NCI-H2196 treated with DMSO at 0.1 percent for 48 hours (cell line): ENCODE data around the gene PTPN13.

Experiments used
- DNase-seq: peaks from one replicate; lab custom pipeline; 2025; ENCODE audit not compliant: unreplicated experiment; lab: John Stamatoyannopoulos, UW

Gene PTPN13

GRCh38 chr4:86592553-86593249, 1.4 kb upstream of the PTPN13 start:
- DNase-seq: no peak

DNA sequence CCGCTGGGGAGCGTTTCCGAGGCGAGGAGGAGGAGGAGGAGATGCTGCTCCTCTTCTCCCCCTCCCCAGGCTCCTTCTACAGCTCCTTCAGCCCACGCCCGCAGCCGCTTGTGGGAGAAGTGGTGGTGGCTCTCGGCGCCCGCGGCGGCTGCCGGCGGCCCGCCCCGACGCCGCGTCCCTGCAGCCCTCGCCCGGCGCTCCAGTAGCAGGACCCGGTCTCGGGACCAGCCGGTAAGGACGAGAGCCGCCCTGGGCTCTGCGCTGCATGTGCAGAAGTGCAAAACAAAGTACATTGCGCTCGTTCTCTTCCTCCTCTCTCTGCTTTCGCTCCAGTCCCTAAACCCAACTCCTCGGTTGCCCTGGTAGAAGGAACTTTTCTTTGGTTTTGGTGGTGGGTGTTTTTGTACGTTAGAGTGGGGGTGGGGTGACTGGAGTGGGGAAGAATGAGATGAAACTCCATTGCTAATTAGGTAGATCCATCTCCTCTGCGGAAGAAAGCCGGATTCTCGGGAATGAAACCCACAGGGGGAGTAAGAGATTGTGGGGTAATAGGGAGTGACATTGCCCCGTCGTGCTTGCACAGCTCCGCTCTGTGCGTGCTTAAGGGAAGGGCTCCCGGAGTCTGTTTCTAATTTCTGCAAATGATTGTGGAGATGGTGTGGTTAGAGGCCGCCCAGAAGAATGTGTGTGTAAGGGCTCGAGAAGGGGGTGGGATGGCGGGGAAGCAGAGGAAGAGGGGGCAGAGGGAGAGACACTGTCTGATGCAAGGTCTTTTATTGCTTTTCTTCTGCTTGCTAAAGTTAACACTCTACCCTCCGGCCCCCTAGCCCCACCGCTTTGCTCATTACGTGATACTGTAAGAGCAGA, 677 bp downstream of the PTPN13 start:
- DNase-seq: no peak

DNA sequence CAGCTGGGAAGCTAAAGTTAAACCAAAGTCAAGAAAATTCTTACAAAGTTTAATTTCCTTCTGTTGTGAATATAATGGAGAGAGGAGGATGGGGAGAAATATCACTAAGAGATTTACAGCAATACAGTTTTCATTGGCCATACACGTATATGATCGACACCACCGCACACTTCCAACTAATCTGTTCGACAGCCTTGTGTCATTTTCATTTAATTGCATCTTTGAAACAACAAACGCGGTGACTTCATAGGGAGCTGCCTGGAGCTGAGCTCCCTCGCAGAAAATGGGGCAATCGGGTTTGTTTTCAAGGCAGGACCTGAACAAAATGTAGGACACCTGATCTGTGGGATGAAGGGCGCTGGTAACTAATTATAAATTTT, 1.3 kb downstream of the PTPN13 start:
- DNase-seq: no peak

GRCh38 chr4:86596807-86597206, 2.7 kb downstream of the PTPN13 start:
- no peak for DNase-seq

DNA sequence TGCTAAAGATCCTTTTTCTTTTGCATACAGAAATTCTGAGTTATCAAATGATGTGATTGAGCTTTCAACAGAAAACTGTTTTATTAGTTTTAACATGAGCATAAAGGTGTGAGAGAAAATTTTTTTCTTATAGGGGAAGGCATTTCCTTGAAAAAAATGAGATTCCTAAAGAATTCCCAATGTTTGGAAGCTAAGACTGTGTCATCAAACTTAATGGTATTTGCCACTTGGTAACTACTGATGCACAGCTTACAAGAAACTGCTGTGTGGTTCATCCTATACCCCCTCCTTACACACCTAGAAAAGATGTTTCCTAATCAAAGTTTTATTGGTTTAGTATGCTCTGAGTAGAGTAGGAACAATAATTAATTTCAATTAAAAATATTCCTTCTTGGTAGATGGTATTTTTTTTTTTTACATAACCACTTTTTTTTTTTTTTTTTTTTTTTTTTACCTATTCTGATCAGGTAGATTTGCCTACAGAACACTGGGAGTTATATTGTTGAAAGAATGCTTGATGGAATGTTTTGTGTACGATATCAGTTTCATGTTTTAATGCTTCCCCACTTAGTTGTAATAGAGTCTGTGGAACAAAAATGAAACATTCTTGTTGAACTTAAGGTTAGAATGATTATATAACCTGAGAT, 6.0 kb downstream of the PTPN13 start:
- no peak for DNase-seq

DNA sequence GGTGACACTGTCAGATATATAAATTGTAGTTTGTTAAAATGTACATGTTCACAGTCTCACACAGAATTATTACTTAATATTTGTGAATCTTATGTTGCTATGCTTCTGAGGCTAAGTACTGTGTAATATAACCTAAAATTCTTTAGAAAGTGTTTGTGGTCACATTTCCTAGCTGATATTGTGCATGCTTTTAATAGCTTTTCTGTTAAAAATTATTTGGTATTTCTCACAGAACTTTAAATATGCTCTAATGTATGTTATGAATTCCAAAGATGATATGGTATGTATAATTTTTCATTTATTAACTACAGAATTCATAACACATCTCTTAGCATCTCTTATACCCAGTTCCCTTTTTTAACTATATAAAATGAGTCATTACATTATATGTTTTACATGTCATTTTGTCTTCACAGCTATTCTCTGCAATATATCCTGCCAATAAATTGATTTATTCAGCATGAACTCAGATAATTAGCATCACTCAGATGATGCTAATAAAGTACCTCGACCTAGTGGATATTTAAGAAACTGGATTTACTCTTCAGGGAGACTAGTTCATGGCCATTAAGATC, 9.3 kb downstream of the PTPN13 start:
- DNase-seq: no peak

DNA sequence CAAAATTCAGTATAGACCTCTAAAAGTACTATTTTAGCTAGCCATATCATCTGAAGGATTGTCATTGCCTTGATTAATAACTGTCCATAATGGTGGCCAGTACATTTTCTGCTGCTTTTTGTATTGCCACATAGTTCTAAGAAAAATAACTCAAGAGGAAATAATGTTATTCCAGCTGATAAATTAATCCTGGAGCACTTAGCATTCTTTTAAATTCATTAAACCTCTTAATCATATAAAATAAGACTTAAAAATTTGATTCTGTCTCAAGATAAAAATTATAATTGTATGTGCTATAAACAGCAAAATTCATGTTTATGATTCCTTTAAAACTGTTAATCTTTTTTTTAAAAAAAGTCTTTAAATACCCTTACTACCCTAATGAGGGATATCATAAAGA, 12.7 kb downstream of the PTPN13 start:
- no peak for DNase-seq

DNA sequence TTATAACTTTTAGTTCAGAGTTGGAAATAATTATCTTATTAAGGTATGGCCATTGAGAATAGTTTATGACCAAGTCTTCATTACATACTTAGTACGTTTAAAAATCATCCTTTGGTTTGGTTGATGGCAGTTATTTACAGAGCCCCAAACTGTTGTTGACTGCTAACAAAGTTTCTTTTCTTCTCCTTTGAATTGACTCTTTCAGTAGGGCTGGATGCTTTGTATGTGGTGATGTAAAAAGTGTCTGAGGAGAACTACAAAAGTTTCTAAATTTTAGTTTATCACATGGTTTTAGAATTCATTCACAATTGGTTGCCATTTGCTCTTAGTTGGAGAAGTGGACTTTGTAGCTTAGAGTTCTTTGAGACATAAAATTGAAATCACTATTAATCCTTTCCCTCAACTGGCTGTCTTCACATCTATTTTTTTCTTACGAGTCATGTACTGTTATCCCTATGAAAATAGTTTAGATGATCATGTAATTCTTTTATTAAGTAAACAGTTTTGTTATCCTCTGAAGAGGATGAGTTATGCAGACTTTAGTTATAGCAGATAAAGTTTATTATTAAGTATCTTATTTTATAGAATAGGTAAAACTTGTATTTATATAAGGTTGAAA, 14.8 kb downstream of the PTPN13 start:
- no peak for DNase-seq

- no peak for DNase-seq
These were observed 17.6 kb downstream of the PTPN13 start for GRCh38 chr4:86611757-86612156.

DNA sequence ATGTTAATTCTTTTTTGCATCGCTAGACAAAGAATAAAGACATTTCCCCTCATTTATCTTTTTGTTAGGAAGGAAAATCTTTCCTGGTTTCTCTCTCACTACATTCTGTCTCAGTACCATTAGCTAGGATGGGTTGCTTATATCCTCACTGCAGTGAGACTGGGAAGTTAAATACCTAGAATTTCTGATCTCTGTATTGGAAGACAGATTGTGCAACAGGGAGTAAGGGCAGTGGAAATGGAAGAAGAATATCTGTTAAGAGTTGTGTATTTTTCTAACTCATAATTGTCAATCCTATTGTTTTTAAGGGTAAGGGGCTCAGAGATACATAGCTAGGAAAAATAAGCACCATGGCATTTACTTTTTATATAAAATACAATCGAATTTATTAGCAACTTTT, 19.6 kb downstream of the PTPN13 start:
- no peak for DNase-seq

DNA sequence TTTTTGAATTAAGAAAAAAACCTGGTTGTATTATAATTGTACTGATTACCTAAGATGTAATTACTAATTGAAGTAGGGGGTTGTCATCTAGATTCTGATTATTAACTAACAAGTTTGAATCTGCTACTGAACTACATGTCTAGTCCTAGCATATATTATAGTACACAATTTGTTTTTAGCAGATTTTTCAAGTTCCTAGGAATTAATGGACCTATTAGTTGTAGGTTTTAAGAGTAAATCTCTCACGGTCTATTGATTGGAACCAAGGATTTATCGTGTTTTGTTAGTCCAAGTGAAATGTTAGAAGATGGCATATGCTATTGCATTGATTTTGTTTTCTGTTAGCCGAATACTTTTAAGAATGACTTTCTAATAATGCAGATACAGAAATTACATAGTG, 20.8 kb downstream of the PTPN13 start:
- DNase-seq: no peak

DNA sequence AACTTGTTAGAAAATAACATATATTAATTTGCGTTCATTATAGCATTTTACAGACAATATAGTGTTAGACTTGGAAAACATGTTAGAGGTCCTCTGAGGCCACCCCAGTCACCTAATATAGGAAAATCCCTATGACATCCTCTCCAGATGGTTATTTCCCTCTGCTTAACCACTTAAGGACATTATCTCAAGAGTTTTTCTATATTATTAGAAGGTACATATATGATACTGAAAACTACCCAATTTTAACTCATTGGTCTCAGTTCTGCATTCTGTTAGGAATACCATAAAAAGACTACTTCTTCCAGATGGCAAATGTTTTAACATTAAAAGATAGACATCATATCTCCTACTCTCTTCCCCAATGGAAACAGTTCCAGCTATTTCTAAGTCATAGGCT, 21.4 kb downstream of the PTPN13 start:
- DNase-seq: no peak

GRCh38 chr4:86619656-86620055, 25.5 kb downstream of the PTPN13 start:
- DNase-seq: no peak

- no peak for DNase-seq
These were observed 27.3 kb downstream of the PTPN13 start for GRCh38 chr4:86621435-86621834.

DNA sequence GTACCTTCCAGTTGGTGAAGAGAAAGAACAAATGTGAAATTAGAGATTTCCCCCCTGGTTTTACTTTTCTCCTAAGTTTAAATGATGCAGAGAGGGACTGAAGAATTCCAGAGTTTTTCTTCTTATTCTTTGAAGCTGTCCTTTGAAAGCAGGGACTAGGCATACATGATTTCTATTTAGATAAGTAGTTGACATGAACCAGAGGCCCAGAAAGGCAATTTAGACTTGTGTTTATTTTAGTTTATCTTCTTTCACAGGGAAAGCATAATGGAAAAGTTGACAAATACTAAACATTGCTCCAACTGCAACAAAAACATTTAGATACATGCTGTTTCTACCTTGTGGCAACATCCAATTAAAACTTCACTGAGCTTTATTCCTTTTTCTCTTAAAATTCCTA, 32.0 kb downstream of the PTPN13 start:
- no peak for DNase-seq

- DNase-seq: no peak
These were observed 33.5 kb downstream of the PTPN13 start for GRCh38 chr4:86627462-86628135.

GRCh38 chr4:86630629-86631028, 36.5 kb downstream of the PTPN13 start:
- no peak for DNase-seq

- no peak for DNase-seq
These were observed 37.1 kb downstream of the PTPN13 start for GRCh38 chr4:86631166-86631565.

DNA sequence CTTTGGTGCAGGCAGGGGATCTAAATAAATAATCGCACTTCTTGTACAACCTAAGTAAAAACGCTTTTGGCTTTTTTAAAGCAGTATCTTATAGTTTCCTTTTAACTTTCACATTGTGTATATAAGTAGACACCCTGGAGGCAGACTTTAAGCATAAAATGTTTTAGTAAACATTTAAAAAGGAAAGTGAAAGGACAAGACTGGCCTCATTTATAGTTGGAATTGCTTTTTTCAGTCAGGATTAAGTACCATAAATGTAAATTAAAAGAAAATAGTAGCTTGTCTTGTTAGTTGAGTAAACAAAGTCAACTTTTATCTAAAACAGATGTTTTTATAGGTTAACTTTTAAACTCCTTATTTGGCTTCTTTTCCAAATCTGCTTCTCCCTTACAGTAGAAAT, 39.7 kb downstream of the PTPN13 start:
- no peak for DNase-seq

- DNase-seq: no peak
These were observed 46.4 kb downstream of the PTPN13 start for GRCh38 chr4:86640469-86640868.
